Kidney tubule cell (primary cell): Measurements from ENCODE around the gene CCDC190.
A peak's percentile ranks its signal among the peaks of the same experiment; 100 is the strongest.
"Not testable (repeated sequence)": the region's sequence is repeated elsewhere in the genome, so short reads cannot be mapped to it uniquely, and the experiment has no call there.

Experiments used
- DNase-seq: peaks from one replicate; pipeline ENCODE4 v3.0.0-alpha.2; 2018; ENCODE audit warnings: low spot score

Gene CCDC190

DNA sequence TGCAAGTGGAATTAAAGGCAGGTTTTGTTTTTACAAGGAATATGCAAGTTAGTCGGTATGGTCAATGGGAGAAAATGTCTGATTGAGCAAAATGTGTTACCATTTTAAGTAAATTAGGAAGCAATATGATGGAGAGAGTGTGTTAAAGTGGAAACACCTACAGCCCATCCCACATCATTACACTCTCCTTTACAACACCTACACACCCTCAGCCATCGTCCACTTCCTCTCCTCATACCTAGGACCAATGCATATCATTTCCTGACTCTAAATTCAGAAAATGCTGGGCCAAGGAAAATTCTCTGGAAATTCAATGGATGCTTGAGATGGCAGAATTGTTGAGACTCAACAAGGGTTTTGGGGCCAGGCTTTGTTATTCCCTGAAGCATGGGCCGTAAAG is 16.4 kb upstream of the CCDC190 start:
- no peak for DNase-seq

DNA sequence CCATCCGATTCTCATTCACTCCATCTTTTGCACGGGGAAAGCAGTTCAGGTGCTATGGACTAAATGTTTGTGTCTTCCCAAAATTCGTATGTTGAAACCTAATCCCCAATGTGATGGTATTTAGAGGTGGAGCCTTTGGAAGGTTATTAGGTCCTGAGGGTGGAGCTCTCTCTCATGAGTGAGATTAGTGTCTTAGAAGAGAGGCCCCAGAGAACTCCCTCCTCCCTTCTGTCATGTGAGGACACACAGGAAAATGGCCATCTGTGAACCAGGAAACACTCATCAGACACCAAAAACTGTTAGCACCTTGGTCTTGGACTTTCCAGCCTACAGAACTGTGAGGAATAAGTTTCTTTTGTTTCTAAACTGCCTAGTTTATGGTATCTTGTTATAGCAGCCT is 15.8 kb upstream of the CCDC190 start:
- DNase-seq, result no peak

DNA sequence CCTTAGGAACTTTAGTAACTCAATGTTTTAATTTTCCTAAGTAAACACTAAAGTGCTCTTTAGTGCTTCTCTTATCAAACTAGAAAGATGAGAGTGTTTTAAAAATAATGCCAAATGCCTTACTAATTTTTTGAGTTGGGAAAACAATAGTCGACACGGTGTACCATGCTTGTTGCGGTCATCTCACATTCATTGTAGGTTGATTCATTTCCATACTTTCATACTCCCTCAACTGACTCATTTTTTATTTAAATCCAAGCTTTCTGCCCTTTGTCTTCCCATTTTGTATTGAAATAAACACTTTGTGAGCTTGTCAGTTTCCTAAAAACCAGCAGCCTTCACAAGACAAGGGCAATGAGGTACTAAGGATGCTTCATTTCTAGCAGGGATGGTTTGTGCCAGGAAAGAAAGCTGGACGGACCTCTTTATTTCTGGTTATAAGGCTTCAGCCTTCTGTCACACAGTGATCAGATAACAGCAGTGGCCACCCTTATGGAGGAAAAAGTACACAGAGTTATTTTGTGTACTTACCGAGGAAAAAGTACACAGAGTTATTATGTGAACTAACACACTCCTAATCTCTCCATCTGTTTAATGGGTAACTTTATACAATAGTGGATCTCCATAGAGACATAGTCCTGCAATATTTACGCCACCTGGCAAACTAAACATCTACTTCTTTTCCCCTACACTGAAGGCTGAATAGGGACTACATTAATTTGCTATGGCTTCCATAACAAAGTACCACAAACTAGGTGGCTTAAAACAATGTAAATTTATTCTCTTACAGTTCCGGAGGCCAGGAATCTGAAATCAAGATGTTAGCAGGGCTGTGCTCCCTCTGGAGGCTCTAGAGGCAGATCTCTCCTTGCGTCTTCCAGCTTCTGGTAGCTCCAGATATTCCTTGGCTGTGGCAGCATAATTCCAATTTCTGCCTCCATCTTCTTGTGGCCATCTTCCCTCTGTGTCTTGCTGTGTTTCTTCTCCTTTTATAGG is 13.0 kb upstream of the CCDC190 start:
- DNase-seq, result peak; percentile 22

DNA sequence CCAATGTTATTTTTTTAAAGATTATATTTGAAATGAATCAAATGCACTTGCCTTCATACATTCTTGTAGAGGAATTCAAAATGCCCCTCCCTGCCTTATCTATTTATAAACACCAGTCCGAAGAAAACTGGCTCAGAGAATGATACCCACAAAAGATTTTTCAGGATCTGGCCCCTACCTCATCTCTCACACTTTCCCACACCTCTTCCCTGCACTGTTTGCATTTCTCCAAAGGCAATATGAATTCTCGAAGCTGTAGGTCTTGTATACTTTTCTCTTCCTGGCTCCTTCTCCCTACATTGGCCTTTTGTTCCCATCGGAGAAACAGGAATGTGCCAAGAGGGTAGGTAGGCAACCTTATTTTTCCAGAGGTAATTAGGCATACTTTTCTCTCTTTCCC is 12.0 kb upstream of the CCDC190 start:
- no peak for DNase-seq

DNA sequence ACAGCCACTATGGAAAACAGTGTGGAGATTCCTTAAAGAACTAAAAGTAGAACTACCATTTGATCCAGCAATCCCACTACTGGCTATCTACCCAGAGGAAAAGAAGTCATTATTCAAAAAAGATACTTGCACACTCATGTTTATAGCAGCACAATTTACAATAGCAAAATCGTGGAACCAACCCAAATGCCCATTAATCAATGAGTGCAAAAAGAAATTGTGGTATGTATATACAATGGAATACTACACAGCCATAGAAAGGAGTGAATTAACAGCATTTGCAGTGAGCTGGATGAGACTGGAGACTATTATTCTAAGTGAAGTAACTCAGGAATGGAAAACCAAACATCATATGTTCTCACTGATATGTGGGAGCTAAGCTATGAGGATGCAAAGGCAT is 10.4 kb upstream of the CCDC190 start:
- DNase-seq, result not testable (repeated sequence)

DNA sequence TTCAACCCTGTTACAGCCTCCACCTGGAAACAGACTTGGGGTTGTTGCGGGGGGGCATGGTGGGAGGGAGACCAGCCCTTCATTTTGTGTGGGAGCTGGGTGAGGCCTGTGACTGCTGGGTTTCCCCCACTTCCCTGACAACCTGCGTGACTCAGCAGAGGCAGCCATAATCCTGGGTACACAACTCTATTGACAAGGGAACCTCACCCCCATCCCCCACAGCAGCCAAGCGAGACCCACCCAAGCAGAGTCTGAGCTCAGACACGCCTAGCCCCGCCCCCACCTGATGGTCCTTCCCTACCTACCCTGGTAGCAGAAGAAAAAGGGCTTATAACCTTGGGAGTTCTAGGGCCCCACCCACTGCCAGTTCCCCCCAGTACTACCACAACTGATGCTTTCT is 8.0 kb upstream of the CCDC190 start:
- no peak for DNase-seq

DNA sequence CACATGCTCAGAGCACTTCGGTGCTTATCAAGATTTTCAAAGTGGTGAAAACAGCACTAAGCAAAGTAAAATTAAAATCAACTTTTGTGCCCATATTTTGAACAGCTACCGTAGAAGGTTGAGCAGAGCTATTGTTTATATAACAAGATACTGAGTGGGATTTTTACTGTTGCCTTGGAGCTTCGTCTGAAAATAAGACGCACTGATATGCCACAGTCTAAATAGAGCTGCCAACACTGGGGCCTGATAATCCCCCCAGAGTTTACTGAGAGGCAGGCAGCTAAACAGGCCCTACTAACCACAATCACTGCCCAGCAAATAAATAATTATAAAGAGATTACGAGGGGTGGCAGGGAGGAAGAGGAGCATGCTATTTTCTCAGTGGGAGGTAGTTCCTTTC is 650 bp upstream of the CCDC190 start:
- no peak for DNase-seq

DNA sequence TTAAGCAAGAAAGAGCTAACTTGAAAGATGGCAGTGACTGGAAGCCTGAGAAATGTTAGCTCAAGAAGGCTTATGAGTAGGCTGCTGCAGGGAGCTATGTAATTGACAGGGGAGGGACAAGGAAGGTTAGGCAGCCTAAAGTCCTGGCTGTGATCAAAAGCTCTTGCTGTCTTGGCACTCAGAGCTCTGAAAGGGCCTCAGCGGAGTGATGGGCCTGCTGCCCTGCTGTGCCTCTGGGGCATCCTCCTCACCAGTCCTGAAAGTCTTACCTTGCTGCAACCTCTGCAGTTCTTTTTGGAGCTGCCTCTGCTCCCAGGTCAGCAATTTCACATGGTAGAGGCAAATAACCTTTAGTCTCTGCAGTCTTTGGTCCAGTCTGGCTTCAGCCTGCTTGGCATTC is 1.8 kb downstream of the CCDC190 start:
- no peak for DNase-seq

DNA sequence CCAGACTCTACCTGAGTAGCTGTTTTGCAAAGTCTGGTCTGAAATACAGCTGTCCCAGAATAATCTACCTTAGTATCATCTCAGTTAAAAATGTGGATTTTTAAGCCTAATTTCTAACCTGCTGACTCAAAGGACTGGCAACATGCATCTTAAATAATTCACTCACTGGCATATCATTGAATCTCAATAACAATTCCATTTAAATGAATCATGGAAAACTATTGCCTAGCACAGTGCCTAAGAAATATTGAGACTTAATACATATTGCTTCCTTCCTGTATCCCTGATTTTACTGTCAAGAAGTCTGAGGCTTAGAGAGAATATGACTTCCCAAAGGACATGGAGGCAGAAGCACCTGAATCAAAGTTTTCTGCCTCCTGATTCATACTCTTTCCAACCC is 3.1 kb downstream of the CCDC190 start:
- peak; percentile 66 for DNase-seq

DNA sequence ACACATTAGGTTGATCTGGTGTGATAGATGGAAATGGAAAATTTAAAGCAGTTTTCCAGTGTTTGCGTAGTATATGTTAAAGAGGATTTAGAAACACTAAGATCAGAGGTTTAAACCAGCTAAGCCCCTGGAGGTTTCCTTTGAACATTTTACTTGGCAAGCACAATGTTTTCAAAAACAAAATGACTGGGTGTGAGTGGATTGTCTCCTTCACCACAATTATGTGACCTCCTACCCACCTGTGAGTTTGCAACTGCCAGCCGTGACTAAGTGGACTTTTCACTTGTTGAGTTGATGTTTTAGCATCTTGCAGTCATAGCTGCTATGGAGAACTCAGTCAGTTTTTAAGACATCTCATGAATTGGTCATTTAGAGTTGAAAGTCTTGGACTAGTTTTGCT is 4.7 kb downstream of the CCDC190 start:
- DNase-seq, result peak; percentile 96

DNA sequence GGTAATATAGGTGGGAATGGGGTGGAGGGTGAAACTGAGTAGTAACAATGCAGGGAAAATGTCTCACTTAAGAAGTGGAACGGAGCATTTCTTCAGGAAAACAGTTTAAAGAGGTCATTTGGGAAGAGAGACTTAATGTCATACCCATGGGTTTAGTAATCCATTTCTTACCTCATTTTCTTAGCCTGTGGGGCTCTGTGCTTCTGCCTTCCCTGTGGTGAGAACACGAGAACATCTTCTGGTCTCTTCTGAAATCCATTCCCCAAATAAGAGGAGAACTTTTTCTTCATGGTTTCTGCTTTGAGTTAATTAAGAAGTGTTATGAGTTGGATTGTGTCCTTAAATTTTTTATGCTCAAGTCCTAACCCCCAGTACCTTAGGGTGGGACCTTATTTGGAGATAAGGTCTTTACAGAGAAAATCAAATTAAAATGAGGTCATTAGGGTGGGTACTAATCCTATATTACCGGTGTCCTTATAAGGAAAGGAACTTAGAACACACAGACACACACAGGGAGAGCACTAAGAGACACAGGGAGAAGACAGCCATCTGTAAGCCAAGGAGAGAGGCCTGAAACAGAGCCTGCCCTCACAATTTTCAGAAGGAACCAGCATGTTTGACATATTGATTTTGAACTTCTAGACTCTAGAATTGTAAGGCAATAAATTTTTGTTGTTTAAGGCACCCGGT is 5.4 kb downstream of the CCDC190 start:
- peak; percentile 34 for DNase-seq

DNA sequence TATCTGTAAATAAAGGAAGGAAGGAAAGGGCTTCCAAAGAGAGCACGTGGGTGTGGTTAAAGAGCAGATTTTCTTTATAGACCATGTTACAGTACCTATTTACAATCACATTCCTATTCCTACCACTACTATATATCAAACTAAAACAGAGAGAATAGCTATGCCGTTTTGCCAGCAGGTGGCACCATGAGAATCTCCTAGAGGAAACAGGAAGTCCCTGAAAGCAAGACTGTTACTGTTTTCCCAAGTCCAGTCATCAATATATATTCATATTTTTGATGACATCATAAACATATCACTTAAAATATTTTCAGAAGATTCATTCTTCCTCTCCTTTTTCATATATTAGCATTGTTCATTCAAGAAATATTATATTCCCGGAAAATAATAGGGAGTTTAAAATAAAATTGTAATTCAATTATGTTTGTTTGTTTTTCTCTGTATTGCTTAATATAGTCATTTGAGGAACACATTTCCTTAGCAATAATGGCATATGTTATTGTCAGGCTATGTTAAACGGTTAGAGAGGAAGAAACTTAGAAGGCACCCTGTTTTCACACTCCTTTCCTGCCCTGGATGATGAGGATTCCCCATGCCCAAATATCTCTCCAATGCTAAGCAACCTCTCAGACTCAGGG is 6.6 kb downstream of the CCDC190 start:
- peak; percentile 82 for DNase-seq

DNA sequence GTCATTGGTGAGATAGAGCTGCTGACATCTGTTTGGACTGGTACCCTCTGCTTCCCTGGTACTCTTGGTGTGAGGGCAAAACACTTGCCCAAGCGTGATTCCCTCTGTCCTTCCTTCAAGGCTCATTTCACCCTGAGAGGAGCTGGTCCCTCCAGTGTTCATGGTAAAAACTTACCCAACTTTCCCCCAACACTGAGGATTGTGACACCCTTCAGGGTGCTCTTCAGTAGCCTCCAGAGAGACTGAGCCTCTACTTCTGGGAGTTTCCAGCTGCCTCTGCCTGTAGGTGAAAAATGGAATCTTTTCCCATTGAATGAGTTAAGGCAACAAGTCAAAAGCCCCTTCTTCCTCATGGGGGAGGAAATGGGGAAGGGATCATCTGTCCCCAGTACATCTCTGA is 9.6 kb downstream of the CCDC190 start:
- DNase-seq, result no peak

DNA sequence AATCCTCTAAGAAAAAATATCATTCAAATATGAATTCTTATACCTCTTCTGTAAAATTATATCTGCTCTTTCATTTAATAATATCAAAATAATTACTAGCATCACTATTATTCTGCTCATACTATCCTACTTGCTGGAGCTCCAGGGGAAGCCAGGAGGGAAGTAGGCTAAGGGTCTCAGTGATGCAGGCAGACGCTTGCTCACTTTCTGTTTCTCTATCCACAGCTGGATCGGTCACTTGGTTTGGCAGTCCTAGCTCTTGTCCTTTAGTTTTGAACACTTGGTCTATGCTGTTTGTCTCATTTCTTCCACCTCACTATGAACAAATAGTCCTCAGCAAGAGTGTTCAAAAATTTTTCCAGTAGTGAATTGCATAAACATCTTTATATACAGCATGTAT is 11.3 kb downstream of the CCDC190 start:
- no peak for DNase-seq

DNA sequence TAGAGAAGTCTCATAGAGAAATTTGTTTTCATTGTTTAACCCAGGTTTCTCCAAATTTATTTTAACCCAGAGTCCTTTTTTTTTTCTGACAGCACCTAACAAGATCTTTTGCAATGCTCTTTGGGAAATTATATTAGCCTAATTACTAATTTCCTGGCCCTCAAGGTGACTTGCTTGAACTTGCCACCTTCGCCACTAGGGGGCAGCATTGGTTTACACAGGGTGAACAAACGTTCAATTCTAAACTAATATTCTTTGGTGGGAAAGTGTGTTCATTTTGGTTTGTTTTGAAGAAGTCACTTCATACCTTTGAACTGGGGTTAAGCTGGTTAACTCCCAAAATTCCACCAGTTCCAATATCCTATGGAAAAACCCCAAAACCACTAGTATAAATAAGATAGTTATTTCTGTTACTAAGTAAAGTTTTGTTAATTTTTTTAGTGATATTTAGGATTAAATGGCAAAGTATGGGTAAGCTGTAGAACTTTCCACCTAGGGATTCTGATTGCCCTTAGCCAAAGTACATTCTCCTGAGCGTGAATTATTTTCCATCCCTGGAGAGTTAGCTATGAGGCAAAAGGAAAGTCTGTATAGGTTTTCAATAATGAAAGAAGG is 13.0 kb downstream of the CCDC190 start:
- DNase-seq, result peak; percentile 72

DNA sequence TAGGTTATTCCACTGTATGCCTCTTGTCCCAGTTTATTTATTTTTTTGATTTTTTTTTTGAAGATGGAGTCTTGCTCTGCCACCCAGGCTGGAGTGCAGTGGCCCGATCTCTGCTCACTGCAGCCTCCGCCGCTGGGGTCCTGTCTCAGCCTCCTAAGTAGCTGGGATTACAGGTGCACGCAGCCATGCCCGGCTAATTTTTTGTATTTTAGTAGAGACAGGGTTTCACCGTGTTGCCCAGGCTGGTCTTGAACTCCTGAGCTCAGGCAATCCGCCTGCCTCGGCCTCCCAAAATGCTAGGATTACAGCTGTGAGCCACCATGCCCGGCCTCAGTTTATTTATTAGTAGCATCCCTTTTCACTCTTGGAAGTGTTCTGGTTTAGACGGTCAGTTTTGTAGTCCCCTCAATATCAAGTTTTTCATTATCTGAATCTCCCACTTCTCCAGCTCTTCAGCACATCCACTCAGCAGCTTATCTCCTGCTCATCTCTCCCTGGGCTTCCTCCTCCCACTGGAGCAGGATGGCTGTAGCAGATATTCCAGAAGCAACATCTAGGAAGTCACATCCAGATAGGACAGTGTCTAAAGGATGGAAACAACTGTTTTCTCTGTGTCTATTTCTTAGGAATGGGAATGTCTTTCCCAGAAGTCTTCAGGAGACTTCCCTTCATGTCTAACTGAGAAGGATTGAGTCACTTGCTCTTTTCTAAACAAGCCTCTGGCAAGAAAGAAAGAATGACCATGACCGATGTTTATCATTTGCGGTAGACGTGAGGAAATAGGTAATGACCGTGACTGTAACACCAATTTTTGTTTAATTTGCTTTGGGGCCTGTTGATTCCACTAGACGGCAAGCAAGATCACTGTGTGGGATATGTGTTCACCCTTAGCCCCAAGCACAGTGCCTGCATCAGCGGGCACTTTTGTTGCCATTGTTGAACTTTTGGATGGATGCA is 14.4 kb downstream of the CCDC190 start:
- DNase-seq, result no peak

DNA sequence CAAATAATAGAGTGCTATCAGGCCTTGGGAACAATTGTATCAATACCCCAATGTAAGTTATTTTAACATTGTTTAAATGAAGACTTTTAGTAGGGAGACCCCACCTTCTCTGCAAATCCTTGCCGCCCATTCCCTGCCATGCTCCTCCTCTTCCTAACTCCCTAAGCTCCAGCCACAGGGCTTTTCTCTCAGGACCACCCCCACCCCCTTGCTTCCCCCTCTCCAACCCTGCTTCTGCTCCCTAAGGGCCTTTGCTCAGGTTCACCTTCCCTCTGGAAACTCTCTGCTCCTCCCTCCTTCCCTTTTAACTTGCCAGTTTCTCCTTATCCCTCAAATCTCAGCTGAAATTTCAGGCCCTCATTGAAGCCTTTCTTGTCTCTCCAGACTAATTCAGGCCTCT is 16.8 kb downstream of the CCDC190 start:
- no peak for DNase-seq

DNA sequence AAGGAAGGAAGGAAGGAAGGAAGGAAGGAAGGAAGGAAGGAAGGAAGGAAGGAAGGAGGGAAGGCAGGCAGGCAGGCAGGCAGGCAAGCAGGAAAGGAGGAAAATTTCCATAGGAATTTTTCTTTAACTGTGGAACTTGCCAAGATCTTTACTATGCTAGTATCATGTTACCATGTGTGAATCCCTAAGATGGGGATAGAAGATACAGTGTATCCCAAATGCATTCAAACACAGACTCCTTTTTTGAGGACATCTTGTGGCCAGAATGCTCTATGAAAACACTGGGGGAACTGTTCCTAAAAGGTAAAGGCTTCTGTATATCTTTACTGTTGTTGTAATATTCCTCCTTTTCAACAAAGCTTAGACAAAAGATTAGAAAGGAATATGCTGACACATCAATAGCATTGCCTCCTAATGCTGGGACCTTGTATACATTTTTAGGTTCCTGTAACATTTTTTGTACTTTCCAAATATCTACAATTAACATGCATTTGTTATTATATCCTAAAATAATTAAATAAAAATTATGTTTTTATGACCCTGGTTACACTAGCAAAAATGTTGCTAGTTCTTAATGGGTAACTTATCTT is 20.6 kb downstream of the CCDC190 start:
- no peak for DNase-seq

DNA sequence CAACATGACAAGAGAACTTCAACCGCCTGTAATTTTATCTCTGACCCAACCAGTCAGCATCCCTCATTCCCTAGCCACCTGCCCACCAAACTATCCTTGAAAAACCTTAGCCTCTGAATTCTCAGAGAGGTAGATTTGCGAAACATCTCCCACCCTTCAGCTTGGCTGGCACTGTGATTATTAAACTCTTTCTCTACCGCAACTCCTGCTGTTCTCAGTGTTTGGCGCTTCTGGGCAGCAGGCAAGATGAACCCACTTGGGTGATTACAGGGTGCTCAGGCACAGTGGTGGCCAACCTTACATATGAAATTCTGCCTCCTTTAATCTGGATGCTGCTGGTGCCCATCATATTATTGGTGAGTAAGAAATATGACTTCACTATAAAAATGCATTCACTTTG is 22.1 kb downstream of the CCDC190 start:
- DNase-seq, result no peak

DNA sequence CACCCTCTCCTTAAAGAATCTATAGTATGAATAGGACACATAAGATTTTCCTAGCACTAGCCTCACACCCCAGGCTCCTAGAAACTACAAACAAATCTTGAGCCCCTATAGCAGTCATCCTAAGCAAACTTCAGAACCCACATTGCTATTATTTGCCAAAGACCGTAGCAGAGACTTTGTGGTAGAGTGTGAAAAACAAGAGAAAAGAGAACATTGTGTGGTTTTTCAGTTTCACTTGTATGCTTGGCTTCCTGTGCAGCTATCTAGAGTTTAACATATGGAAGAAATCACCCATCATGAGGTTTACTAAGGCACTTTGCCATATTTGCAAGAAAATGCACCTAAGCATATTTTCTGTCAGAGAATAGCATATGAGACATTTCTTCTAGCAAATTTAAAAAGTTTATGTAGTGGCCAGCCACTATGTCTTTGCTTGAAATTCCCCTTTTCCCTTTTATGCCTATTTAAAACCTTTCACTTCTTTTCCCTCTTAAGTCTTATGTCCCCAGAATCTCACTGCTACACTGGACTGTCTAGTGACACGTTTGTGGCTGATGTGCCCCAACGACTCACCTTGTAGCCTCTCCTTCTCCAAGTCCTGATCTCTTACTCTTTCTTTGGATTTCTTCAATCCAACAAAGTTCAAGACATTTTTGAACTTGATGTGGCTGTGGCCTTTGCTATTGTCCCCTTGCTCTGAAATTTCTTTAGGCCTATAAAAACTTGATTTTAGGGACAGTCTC is 25.6 kb downstream of the CCDC190 start:
- no peak for DNase-seq
